H1 (cell line): ENCODE data around the gene ANKS1B. TPM values are rescaled to one million over a fixed set of nuclear protein-coding genes. Genes with fewer than 3 reads are reported as not detected.

Experiments
- CTCF ChIA-PET: fragments of 300-600 bp; sonication (Branson Sonifier 250); formaldehyde crosslinking; loops from one replicate; lab custom pipeline; 2021; ENCODE audit not compliant: partially characterized antibody; lab: Charles Lee
- POLR2A ChIA-PET: fragments of 300-600 bp; sonication (Branson Sonifier 250); formaldehyde crosslinking; loops from one replicate; lab custom pipeline; 2021; ENCODE audit warnings: inconsistent platforms; ENCODE audit not compliant: partially characterized antibody; lab: Charles Lee
- DNase-seq, 2 experiments: peaks; one replicate each; pipeline versions ENCODE4 v3.0.0 to v3.0.0-alpha.2; 2010 to 2022; ENCODE audit warnings: low spot score in 2 of 2, low read depth in 1 of 2, mixed read lengths in 1 of 2
- FAIRE-seq: peaks from 2 replicates; lab custom pipeline; 2011; peaks lifted over from hg19 to GRCh38; lab: Jason Lieb, UNC
- H2AFZ ChIP-seq: 2 replicates; pipeline ENCODE4 v1.8.1; 2012; ENCODE audit warnings: low read length, inconsistent platforms
- H2AK5ac ChIP-seq: 2 replicates; pipeline ENCODE4 v1.6.1; 2013; ENCODE audit warnings: low read depth, low read length
- H2BK120ac ChIP-seq: replicated peaks from 2 replicates; pipeline ENCODE3; 2013; ENCODE audit warnings: low read depth, low read length, inconsistent platforms
- H2BK12ac ChIP-seq: 2 replicates; pipeline ENCODE4 v1.6.1; 2013; ENCODE audit warnings: low read depth, low read length
- H2BK15ac ChIP-seq: 2 replicates; pipeline ENCODE4 v1.6.1; 2013; ENCODE audit warnings: low read length
- H2BK20ac ChIP-seq: 2 replicates; pipeline ENCODE4 v1.6.1; 2013; ENCODE audit warnings: low read length
- H2BK5ac ChIP-seq: 2 replicates; pipeline ENCODE4 v1.6.1; 2013; ENCODE audit warnings: low read depth, low read length
- H3K14ac ChIP-seq: 2 replicates; pipeline ENCODE4 v1.6.1; 2013; ENCODE audit warnings: inconsistent platforms; ENCODE audit not compliant: insufficient read length
- H3K18ac ChIP-seq: 2 replicates; pipeline ENCODE4 v1.6.1; 2013; ENCODE audit warnings: low read length; ENCODE audit errors: extremely low read depth
- H3K23ac ChIP-seq: 2 replicates; pipeline ENCODE4 v1.6.1; 2013; ENCODE audit warnings: inconsistent platforms; ENCODE audit not compliant: insufficient read length
- H3K23me2 ChIP-seq: 2 replicates; pipeline ENCODE4 v1.6.1; 2013; ENCODE audit warnings: low read depth, low read length
- H3K27ac ChIP-seq: 2 replicates; pipeline ENCODE4 v1.6.1; 2011; ENCODE audit warnings: low read depth, low read length, inconsistent platforms
- H3K27me3 ChIP-seq, 4 experiments: replicated peaks in 1 of 4; 1 replicate in 1 of 4; 2 replicates in 3 of 4; pipeline versions ENCODE4 v1.6.1 to v1.8.1; 2011 to 2013; ENCODE audit warnings: low read length in 3 of 4, mild to moderate bottlenecking in 3 of 4, inconsistent platforms in 2 of 4, mixed read lengths in 2 of 4, moderate library complexity in 1 of 4; ENCODE audit not compliant: control insufficient read depth in 3 of 4, insufficient read depth in 3 of 4; ENCODE audit errors: extremely low read depth in 1 of 4
- H3K36me3 ChIP-seq, 4 experiments: 2 replicates each; pipeline versions ENCODE4 v1.6.1 to v1.8.1; 2011 to 2013; ENCODE audit warnings: mild to moderate bottlenecking in 4 of 4, low read length in 3 of 4, moderate library complexity in 2 of 4, control low read depth in 1 of 4, inconsistent platforms in 1 of 4; ENCODE audit not compliant: insufficient read depth in 4 of 4, control insufficient read depth in 2 of 4
- H3K4ac ChIP-seq: replicated peaks from 2 replicates; pipeline ENCODE3; 2013; ENCODE audit warnings: low read length, low read depth, mixed read lengths, inconsistent platforms; ENCODE audit not compliant: insufficient read length
- H3K4me1 ChIP-seq, 4 experiments: replicated peaks in 1 of 4; 1 replicate in 1 of 4; 2 replicates in 3 of 4; pipeline versions ENCODE4 v1.6.1 to v1.8.1; 2011 to 2013; ENCODE audit warnings: low read length in 3 of 4, inconsistent platforms in 2 of 4, mixed read lengths in 1 of 4; ENCODE audit not compliant: insufficient read depth in 4 of 4, control insufficient read depth in 3 of 4
- H3K4me2 ChIP-seq, 2 experiments: 2 replicates each; pipeline versions ENCODE4 v1.6.1 to v1.8.1; 2011 to 2013; ENCODE audit warnings: low read depth in 2 of 2, low read length in 2 of 2, control low read depth in 1 of 2, inconsistent platforms in 1 of 2, mild to moderate bottlenecking in 1 of 2; ENCODE audit not compliant: insufficient read depth in 1 of 2
- H3K4me3 ChIP-seq, 4 experiments: fragments of 200-600, 300-600 bp in 1 of 4; sonication (generic), shearing (Covaris generic), sonication (Bioruptor Twin) in 1 of 4; 2 replicates each; pipeline versions ENCODE4 v1.5.1 to v1.8.1; 2011 to 2016; ENCODE audit warnings: low read length in 4 of 4, low read depth in 3 of 4, control low read depth in 2 of 4, inconsistent platforms in 2 of 4, mild to moderate bottlenecking in 2 of 4, mixed read lengths in 1 of 4, moderate library complexity in 1 of 4; ENCODE audit not compliant: insufficient read depth in 2 of 4; ENCODE audit errors: extremely low read depth in 1 of 4
- H3K56ac ChIP-seq: replicated peaks from 2 replicates; pipeline ENCODE3; 2013; ENCODE audit warnings: low read depth, mild to moderate bottlenecking, mixed read lengths, low read length, inconsistent platforms; ENCODE audit not compliant: insufficient read length
- H3K79me1 ChIP-seq: 2 replicates; pipeline ENCODE4 v1.6.1; 2013; ENCODE audit warnings: low read depth, low read length, control low read depth
- H3K79me2 ChIP-seq, 2 experiments: 2 replicates each; pipeline versions ENCODE4 v1.6.1 to v1.8.1; 2012 to 2013; ENCODE audit warnings: low read length in 2 of 2, mild to moderate bottlenecking in 2 of 2, inconsistent platforms in 1 of 2; ENCODE audit not compliant: insufficient read depth in 2 of 2, control insufficient read depth in 1 of 2
- H3K9ac ChIP-seq, 4 experiments: replicated peaks in 1 of 4; 1 replicate in 1 of 4; 2 replicates in 3 of 4; pipeline versions ENCODE4 v1.6.1 to v1.8.1; 2011 to 2013; ENCODE audit warnings: low read depth in 3 of 4, low read length in 3 of 4, control low read depth in 2 of 4, mild to moderate bottlenecking in 2 of 4, moderate library complexity in 2 of 4, inconsistent platforms in 1 of 4; ENCODE audit errors: extremely low read depth in 1 of 4
- H3K9me3 ChIP-seq, 2 experiments: 2 replicates each; pipeline versions ENCODE4 v1.6.1 to v1.8.1; 2012 to 2013; ENCODE audit warnings: mild to moderate bottlenecking in 2 of 2, moderate library complexity in 2 of 2, control low read depth in 1 of 2, inconsistent platforms in 1 of 2, low read depth in 1 of 2, low read length in 1 of 2, mixed read lengths in 1 of 2; ENCODE audit not compliant: insufficient read depth in 2 of 2
- H4K20me1 ChIP-seq, 2 experiments: replicated peaks in 1 of 2; 2 replicates each; pipeline versions ENCODE3 to v1.8.1; 2011 to 2013; ENCODE audit warnings: inconsistent platforms in 2 of 2, low read length in 2 of 2, mild to moderate bottlenecking in 1 of 2; ENCODE audit not compliant: insufficient read depth in 2 of 2, control insufficient read depth in 1 of 2
- H4K5ac ChIP-seq: 2 replicates; pipeline ENCODE4 v1.6.1; 2013; ENCODE audit warnings: low read length, low read depth, mixed read lengths, inconsistent platforms; ENCODE audit not compliant: insufficient read length
- H4K8ac ChIP-seq: 2 replicates; pipeline ENCODE4 v1.8.0; 2013; ENCODE audit warnings: mild to moderate bottlenecking, moderate library complexity, low read length, inconsistent platforms; ENCODE audit not compliant: insufficient read depth; ENCODE audit errors: extremely low read depth
- H4K91ac ChIP-seq: replicated peaks from 2 replicates; pipeline ENCODE3; 2013; ENCODE audit warnings: low read length, mixed read lengths, inconsistent platforms; ENCODE audit not compliant: insufficient read length
- BRCA1 ChIP-seq: IDR thresholded peaks from 2 replicates; pipeline ENCODE4 v1.6.1; 2012; ENCODE audit warnings: low read depth, low read length, improper control_type of control experiment
- EP300 ChIP-seq, 2 experiments: IDR thresholded peaks; 1 replicate in 1 of 2; 2 replicates in 1 of 2; pipeline ENCODE4 v1.6.1; 2011 to 2012; ENCODE audit warnings: low read depth in 2 of 2, low read length in 2 of 2, mild to moderate bottlenecking in 2 of 2, borderline replicate concordance in 1 of 2, inconsistent platforms in 1 of 2, moderate library complexity in 1 of 2
- GTF2F1 ChIP-seq: IDR thresholded peaks from 2 replicates; pipeline ENCODE4 v1.6.1; 2012; ENCODE audit warnings: low read depth, low read length, improper control_type of control experiment, borderline replicate concordance
- JUN ChIP-seq: IDR thresholded peaks from 2 replicates; pipeline ENCODE4 v1.6.1; 2011; ENCODE audit warnings: low read depth, mild to moderate bottlenecking, improper control_type of control experiment, low read length
- RAD21 ChIP-seq, 2 experiments: IDR thresholded peaks in 1 of 2; conservative IDR thresholded peaks in 1 of 2; 2 replicates each; pipeline ENCODE4 v1.6.1; 2011; ENCODE audit warnings: low read depth in 2 of 2, low read length in 2 of 2, improper control_type of control experiment in 1 of 2, inconsistent platforms in 1 of 2, mild to moderate bottlenecking in 1 of 2, moderate library complexity in 1 of 2
- RBBP5 ChIP-seq: IDR thresholded peaks from 2 replicates; pipeline ENCODE4 v1.7.1; 2012; ENCODE audit warnings: low read depth, mild to moderate bottlenecking, inconsistent platforms, low read length, moderate library complexity, borderline replicate concordance
- SAP30 ChIP-seq: fragments of 300-600 bp; sonication (generic); IDR thresholded peaks from 2 replicates; pipeline ENCODE4 v1.7.1; 2012; ENCODE audit warnings: low read length, moderate library complexity, mild to moderate bottlenecking, inconsistent platforms; ENCODE audit not compliant: insufficient read depth, insufficient replicate concordance
- SIX5 ChIP-seq: IDR thresholded peaks from 2 replicates; pipeline ENCODE4 v1.6.1; 2011; ENCODE audit warnings: mild to moderate bottlenecking, low read depth, low read length
- SRF ChIP-seq: IDR thresholded peaks from 2 replicates; pipeline ENCODE4 v1.6.1; 2011; ENCODE audit warnings: mild to moderate bottlenecking, low read depth, low read length, moderate library complexity
- TBP ChIP-seq: IDR thresholded peaks from 2 replicates; pipeline ENCODE4 v1.6.1; 2011; ENCODE audit warnings: low read depth, low read length, improper control_type of control experiment
- YY1 ChIP-seq: IDR thresholded peaks from 2 replicates; pipeline ENCODE4 v1.6.1; 2011; ENCODE audit warnings: low read depth, mild to moderate bottlenecking, low read length
- WGBS, 2 experiments: shearing (Covaris generic) in 1 of 2; methylation state at CpG; one replicate each; pipeline versions ENCODE4 v1.1.6 to v1.1.7; 2013 to 2015; ENCODE audit warnings: low lambda C conversion rate in 2 of 2, mixed read lengths in 2 of 2, inconsistent platforms in 1 of 2, low coverage in 1 of 2, missing lambda C conversion rate in 1 of 2; ENCODE audit not compliant: insufficient replicate concordance in 2 of 2, insufficient coverage in 1 of 2, insufficient read length in 1 of 2; ENCODE audit errors: extremely low coverage in 1 of 2, missing lambda C conversion rate in 1 of 2; 5-methylcytosine and 5-hydroxymethylcytosine counted together
- polyA plus RNA-seq, 7 experiments: library from polyadenylated mRNA; depleted of rRNA in 3 of 7; stranded (reverse) in 5 of 7; unstranded in 2 of 7; fragments of >200 nt in 5 of 7; fragments of 200-250 nt in 2 of 7; gene quantifications; 1 replicate in 5 of 7; 2 replicates in 1 of 7; 4 replicates in 1 of 7; pipeline versions ENCODE4 v1.2.1 to v1.2.3, GENCODE V29; 2011 to 2013; ENCODE audit warnings: missing spikeins in 2 of 7, mixed read lengths in 2 of 7
- total RNA-seq: library from RNA; stranded (reverse); fragmentation: NEBNext Ultra II Directional; extraction: Animal tissue kit (Norgen Biotek cat#: 25700); gene quantifications from 2 replicates; pipeline ENCODE4 v1.2.1, GENCODE V29; 2021
- TF ChIP-seq, protein P1 (sequence below): IDR thresholded peaks from 2 replicates; pipeline ENCODE4 v1.6.1; 2011; ENCODE audit warnings: low read length, improper control_type of control experiment

The ANKS1B gene
- total and polyA plus RNA-seq, 2 of the 8 experiments (the other 6 are each of a cell fraction or from before 2014, with no cell fraction given), result 2.7 to 6.1 TPM

DNA sequence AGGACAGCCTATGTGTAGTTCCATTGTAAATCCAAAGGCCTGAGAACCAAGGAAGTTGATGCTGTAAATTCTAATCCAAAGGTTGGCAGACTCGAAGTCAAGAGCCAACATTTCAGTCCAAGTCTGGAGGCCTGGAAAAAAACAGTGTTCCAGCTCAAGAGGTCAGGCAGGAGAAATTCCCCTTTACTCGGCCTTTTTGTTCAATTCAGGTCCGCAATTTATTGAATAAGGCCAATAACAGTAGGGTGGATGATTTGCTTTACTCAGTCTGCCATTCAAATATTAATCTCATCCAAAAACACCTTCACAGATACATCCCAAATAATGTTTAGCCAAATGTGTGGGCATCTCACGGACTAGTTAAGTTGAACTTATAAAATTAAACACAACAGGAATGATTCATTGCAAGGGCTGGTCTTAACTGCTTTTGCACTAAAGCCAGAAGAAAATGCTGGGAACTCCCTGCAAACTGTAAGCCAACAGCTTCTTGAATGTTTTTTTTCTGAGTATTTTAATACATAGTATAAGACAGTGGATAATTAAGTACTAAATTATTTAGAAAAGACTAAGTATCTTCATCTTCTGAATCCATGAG is 534.6 kb downstream of the ANKS1B start:
- Histone ChIP-seq H2BK12ac (no peak overlapping the region), H2BK15ac (no peak overlapping the region), H3K56ac (no peak overlapping the region), H3K9ac (no peak overlapping the region), H3K79me2 (no peaks in the 10 kb centered on the region), H2BK120ac (no peak overlapping the region), H2AFZ (no peak overlapping the region), H4K8ac (no peak overlapping the region), H2AK5ac (no peak overlapping the region), H3K4me1 (no peaks in the 10 kb centered on the region), H3K27me3 (no peaks in the 10 kb centered on the region), H3K27ac (no peak overlapping the region), H4K91ac (no peak overlapping the region), H2BK5ac (no peak overlapping the region), H4K5ac (no peak overlapping the region), H3K4me3 (no peak overlapping the region), H3K18ac (no peak overlapping the region), H2BK20ac (no peak overlapping the region), H4K20me1 (no peaks in the 10 kb centered on the region), H3K9me3 (no peaks in the 10 kb centered on the region), H3K4me2 (no peak overlapping the region), H3K14ac (no peak overlapping the region), H3K79me1 (no peaks in the 10 kb centered on the region), H3K23me2 (no peaks in the 10 kb centered on the region), H3K23ac (no peak overlapping the region), H3K4ac (no peak overlapping the region), H3K36me3 (no peaks in the 10 kb centered on the region)
- ChIA-PET POLR2A (no interaction called here), CTCF (interaction anchor here (0.5 to 1.2 kb wide), 3 partner anchors 55 to 170 kb away, joined by 3 read pairs; no protein-coding TSS in a partner anchor)
- no peak for FAIRE-seq
- no peak for DNase-seq
- WGBS, 2 experiments, result 84% methylated on average over 4 of the region's 4 CpGs; no CpG with 5 or more reads in 1 of the 2 experiments
- TF ChIP-seq JUN, result no peak
- no peak for TF ChIP-seq BRCA1
- no peak for TF ChIP-seq SIX5
- TF ChIP-seq YY1, result no peak
- TF ChIP-seq RBBP5, result no peak
- no peak for TF ChIP-seq GTF2F1
- TF ChIP-seq, protein P1, sequence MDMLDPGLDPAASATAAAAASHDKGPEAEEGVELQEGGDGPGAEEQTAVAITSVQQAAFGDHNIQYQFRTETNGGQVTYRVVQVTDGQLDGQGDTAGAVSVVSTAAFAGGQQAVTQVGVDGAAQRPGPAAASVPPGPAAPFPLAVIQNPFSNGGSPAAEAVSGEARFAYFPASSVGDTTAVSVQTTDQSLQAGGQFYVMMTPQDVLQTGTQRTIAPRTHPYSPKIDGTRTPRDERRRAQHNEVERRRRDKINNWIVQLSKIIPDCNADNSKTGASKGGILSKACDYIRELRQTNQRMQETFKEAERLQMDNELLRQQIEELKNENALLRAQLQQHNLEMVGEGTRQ, result no peak
- no peak for TF ChIP-seq EP300 (IDR thresholded peaks at IDR 0.05; ENCODE audit: borderline replicate concordance in 1 of 2, low read depth in 2 of 2, low read length in 2 of 2)
- no peak for TF ChIP-seq RAD21 (IDR thresholded peaks at IDR 0.05 in 1 of 2, conservative IDR thresholded peaks at IDR 0.05 in 1 of 2; ENCODE audit: low read depth in 2 of 2, low read length in 2 of 2)
- TF ChIP-seq SRF, result no peak
- TF ChIP-seq TBP, result no peak
- no peak for TF ChIP-seq SAP30
